ENCODE data around the gene FOXP3. TPM values are rescaled to one million over a fixed set of nuclear protein-coding genes. Genes with fewer than 3 reads are reported as not detected.

The FOXP3 gene
- total and polyA plus RNA-seq, 2 of the 8 experiments (the other 6 are each of a cell fraction or from before 2014, with no cell fraction given) = 0.37 to 0.54 TPM

DNA sequence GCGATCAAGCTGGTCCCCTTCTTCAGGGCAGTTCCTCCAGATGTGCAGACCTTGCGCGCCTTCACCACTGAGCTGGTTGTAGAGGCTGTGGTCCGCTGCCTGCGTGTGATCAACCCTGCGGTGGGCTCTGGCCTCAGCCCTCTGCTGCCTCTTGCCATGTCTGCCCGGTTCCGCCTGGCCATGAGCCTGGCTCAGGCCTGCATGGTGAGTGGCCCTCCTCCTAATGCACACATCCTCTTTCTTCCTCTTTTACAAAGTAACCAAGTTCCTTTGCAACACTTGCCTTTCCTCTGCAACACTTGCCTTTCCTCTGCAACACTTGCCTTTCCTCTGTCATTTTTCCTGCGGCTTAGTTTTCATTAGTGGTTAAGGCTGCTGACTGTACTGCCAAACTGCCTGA is 27.4 kb downstream of the FOXP3 start:
- no peak overlapping the region for H2AK5ac ChIP-seq (ENCODE audit: low read depth, low read length)
- H4K8ac ChIP-seq (ENCODE audit: extremely low read depth, insufficient read depth, low read length) = no peak overlapping the region
- POLR2A ChIA-PET (ENCODE audit: partially characterized antibody) = interaction anchor here (1.4 kb wide), 1 partner anchor 27 kb away, joined by 4 read pairs; the partner anchor contains the start of gene FOXP3
- no peaks in the 10 kb centered on the region for H4K20me1 ChIP-seq (replicated peaks in 1 of 2; ENCODE audit: control insufficient read depth in 1 of 2, insufficient read depth in 2 of 2, low read length in 2 of 2)
- CTCF ChIA-PET (ENCODE audit: partially characterized antibody) = no interaction called here
- H4K5ac ChIP-seq (ENCODE audit: insufficient read length, low read depth, low read length) = no peak overlapping the region
- no peak overlapping the region for H2BK20ac ChIP-seq (ENCODE audit: low read length)
- H2BK12ac ChIP-seq (ENCODE audit: low read depth, low read length) = no peak overlapping the region
- no peak for TF ChIP-seq RFX5 (IDR thresholded peaks at IDR 0.05; ENCODE audit: borderline replicate concordance, low read depth, low read length)
- TF ChIP-seq HDAC2 (IDR thresholded peaks at IDR 0.05; ENCODE audit: borderline replicate concordance in 1 of 2, low read depth in 2 of 2, low read length in 2 of 2) = no peak
- TF ChIP-seq JUN (IDR thresholded peaks at IDR 0.05; ENCODE audit: low read depth, low read length) = no peak
- TF ChIP-seq TCF12 (IDR thresholded peaks at IDR 0.05; ENCODE audit: low read depth, low read length) = no peak
- no peak for TF ChIP-seq RNF2 (IDR thresholded peaks at IDR 0.05; ENCODE audit: borderline replicate concordance, low read depth, low read length, missing control alignments, poor library complexity, severe bottlenecking)
- H3K9ac ChIP-seq (replicated peaks in 1 of 4; ENCODE audit: extremely low read depth in 1 of 4, low read depth in 3 of 4, low read length in 3 of 4) = no peak overlapping the region
- no peaks in the 10 kb centered on the region for H3K9me3 ChIP-seq (ENCODE audit: insufficient read depth in 2 of 2, low read depth in 1 of 2, low read length in 1 of 2)
- no peak overlapping the region for H4K91ac ChIP-seq (replicated peaks; ENCODE audit: insufficient read length, low read length)
- H3K56ac ChIP-seq (replicated peaks; ENCODE audit: insufficient read length, low read depth, low read length) = no peak overlapping the region
- no peaks in the 10 kb centered on the region for H3K36me3 ChIP-seq (ENCODE audit: control insufficient read depth in 2 of 4, insufficient read depth in 4 of 4, low read length in 3 of 4)
- no peak overlapping the region for H3K27ac ChIP-seq (ENCODE audit: low read depth, low read length)
- H3K4me3 ChIP-seq (ENCODE audit: extremely low read depth in 1 of 4, insufficient read depth in 2 of 4, low read depth in 3 of 4, low read length in 4 of 4) = no peak overlapping the region
- H3K23ac ChIP-seq (ENCODE audit: insufficient read length) = no peak overlapping the region
- H3K4ac ChIP-seq (replicated peaks; ENCODE audit: insufficient read length, low read depth, low read length) = no peak overlapping the region
- WGBS, 2 experiments (ENCODE audit: extremely low coverage in 1 of 2, insufficient coverage in 1 of 2, insufficient read length in 1 of 2, insufficient replicate concordance in 2 of 2, low coverage in 1 of 2, low lambda C conversion rate in 2 of 2, missing lambda C conversion rate in 1 of 2) = 89% methylated on average over 9 of the region's 9 CpGs; no CpG with 5 or more reads in 1 of the 2 experiments
- no peak overlapping the region for H3K18ac ChIP-seq (ENCODE audit: extremely low read depth, low read length)
- no peak overlapping the region for H2BK120ac ChIP-seq (replicated peaks; ENCODE audit: low read depth, low read length)
- H3K4me1 ChIP-seq (replicated peaks in 1 of 4; ENCODE audit: control insufficient read depth in 3 of 4, insufficient read depth in 4 of 4, low read length in 3 of 4) = no peaks in the 10 kb centered on the region
- no peaks in the 10 kb centered on the region for H3K79me2 ChIP-seq (ENCODE audit: control insufficient read depth in 1 of 2, insufficient read depth in 2 of 2, low read length in 2 of 2)
- no peaks in the 10 kb centered on the region for H3K27me3 ChIP-seq (replicated peaks in 1 of 4; ENCODE audit: control insufficient read depth in 3 of 4, extremely low read depth in 1 of 4, insufficient read depth in 3 of 4, low read length in 3 of 4)
- H2BK5ac ChIP-seq (ENCODE audit: low read depth, low read length) = no peak overlapping the region
- no peak overlapping the region for H3K14ac ChIP-seq (ENCODE audit: insufficient read length)
- H2BK15ac ChIP-seq (ENCODE audit: low read length) = no peak overlapping the region
- DNase-seq (ENCODE audit: low read depth in 1 of 2, low spot score in 2 of 2) (no peak), FAIRE-seq (no peak)
- H3K79me1 ChIP-seq (ENCODE audit: low read depth, low read length) = no peaks in the 10 kb centered on the region
- no peak overlapping the region for H2AFZ ChIP-seq (ENCODE audit: low read length)
- H3K4me2 ChIP-seq (ENCODE audit: insufficient read depth in 1 of 2, low read depth in 2 of 2, low read length in 2 of 2) = no peak overlapping the region
- peaks cover 2% of the 10 kb centered on the region; the same call in 1 of the 2 replicates for H3K23me2 ChIP-seq (ENCODE audit: low read depth, low read length)

Data from H1 (cell line).